ACC112 (cell line): ENCODE measurements around the gene RELN.

Experiments
- H2AFZ ChIP-seq: fragments of 200-600 bp; sonication (generic); one replicate; pipeline ENCODE4 v1.6.0; 2017; ENCODE audit warnings: antibody characterized with exemption, low read length; ENCODE audit not compliant: unreplicated experiment
- H3K27ac ChIP-seq: fragments of 200-600 bp; sonication (generic); 2 replicates; pipeline ENCODE4 v1.5.1; 2014; ENCODE audit warnings: low read depth, mild to moderate bottlenecking, antibody characterized with exemption, low read length, moderate library complexity
- H3K27me3 ChIP-seq: fragments of 200-600 bp; sonication (generic); 2 replicates; pipeline ENCODE4 v1.6.1; 2014; ENCODE audit warnings: mild to moderate bottlenecking, antibody characterized with exemption, low read length, moderate library complexity, mixed read lengths; ENCODE audit not compliant: insufficient read depth
- H3K36me3 ChIP-seq: fragments of 200-600 bp; sonication (generic); 2 replicates; pipeline ENCODE4 v1.6.1; 2016; ENCODE audit warnings: mild to moderate bottlenecking, antibody characterized with exemption, low read length, moderate library complexity, mixed read lengths; ENCODE audit not compliant: insufficient read depth
- H3K4me1 ChIP-seq: fragments of 200-600 bp; sonication (generic); one replicate; pipeline ENCODE4 v1.6.1; 2016; ENCODE audit warnings: low read length, mixed read lengths; ENCODE audit not compliant: insufficient read depth, unreplicated experiment, control insufficient read depth
- H3K4me3 ChIP-seq: fragments of 200-600 bp; sonication (generic); 2 replicates; pipeline ENCODE4 v1.5.1; 2014; ENCODE audit warnings: mild to moderate bottlenecking, low read depth, low read length
- H3K79me2 ChIP-seq: fragments of 200-600 bp; sonication (generic); one replicate; pipeline ENCODE4 v1.6.0; 2016; ENCODE audit warnings: low read length; ENCODE audit not compliant: control insufficient read depth, unreplicated experiment, insufficient read depth

RELN gene

GRCh38 chr7:103613655-103614642 lies 375.5 kb downstream of the RELN start:
- H3K36me3 ChIP-seq: no peaks in the 10 kb centered on the region
- no peaks in the 10 kb centered on the region for H3K79me2 ChIP-seq
- H3K4me1 ChIP-seq: peaks cover 8% of the 10 kb centered on the region
- no peak overlapping the region for H3K4me3 ChIP-seq
- H2AFZ ChIP-seq: no peak overlapping the region
- no peaks in the 10 kb centered on the region for H3K27me3 ChIP-seq
- H3K27ac ChIP-seq: no peak overlapping the region

GRCh38 chr7:103609778-103610177 lies 379.7 kb downstream of the RELN start:
- H3K4me3 ChIP-seq: 0 out of 2 replicates have a peak overlapping the region, but pooled peaks have one; percentile 14
- H2AFZ ChIP-seq: peak overlapping the region; percentile 90
- no peaks in the 10 kb centered on the region for H3K36me3 ChIP-seq
- no peak overlapping the region for H3K27ac ChIP-seq
- H3K79me2 ChIP-seq: no peaks in the 10 kb centered on the region
- peaks cover 8% of the 10 kb centered on the region for H3K4me1 ChIP-seq
- H3K27me3 ChIP-seq: no peaks in the 10 kb centered on the region

DNA sequence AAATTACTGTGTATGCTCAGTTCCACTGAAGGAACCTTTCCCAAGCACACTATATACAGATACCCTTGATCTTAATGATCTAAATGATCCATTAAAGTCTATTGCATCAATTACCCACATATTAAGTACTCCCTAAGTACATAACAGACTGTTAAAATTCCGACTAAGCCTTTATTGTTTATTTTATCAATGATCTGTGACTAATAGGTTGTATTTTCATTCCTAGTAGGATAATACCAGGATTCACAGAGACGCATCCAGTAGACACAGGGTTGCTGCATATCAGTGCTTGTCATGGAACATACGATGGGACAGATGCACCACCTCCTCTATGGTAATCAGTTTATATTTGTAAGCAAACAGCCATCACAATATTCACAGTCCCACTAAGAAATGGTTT lies 383.8 kb downstream of the RELN start:
- Histone ChIP-seq H3K27me3 (no peaks in the 10 kb centered on the region), H3K4me1 (peaks cover 8% of the 10 kb centered on the region), H2AFZ (no peak overlapping the region), H3K27ac (no peak overlapping the region), H3K4me3 (no peak overlapping the region), H3K36me3 (no peaks in the 10 kb centered on the region), H3K79me2 (no peaks in the 10 kb centered on the region)

DNA sequence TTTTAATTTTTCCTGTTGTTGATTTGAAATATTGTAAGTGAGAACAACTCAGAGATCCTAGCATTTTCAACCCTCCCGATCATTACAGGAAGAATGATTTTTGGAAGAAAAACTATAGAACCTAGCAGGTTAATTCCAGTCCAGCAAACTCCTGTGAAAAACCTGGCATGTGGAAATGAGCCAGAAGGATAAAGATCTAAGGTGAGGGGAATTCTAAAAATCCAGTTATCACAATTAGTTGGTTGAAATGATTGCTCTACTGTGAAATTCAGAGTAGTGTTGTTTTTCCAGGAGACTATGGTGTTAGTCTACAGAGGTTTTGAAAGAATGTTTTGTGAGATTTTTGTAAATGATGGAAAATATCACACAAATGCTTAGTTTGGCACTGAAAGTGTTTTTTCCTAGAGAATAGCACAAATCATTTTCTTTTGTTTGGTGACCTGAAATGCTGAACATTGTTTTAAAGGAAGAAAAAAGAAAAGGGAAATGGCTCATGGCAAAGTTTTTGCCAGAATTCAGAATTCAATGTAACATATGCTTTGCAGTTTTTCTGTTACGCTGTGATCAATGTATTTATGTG lies 391.0 kb downstream of the RELN start:
- H3K4me3 ChIP-seq: no peak overlapping the region
- no peak overlapping the region for H3K27ac ChIP-seq
- no peaks in the 10 kb centered on the region for H3K79me2 ChIP-seq
- H3K27me3 ChIP-seq: no peaks in the 10 kb centered on the region
- no peak overlapping the region for H2AFZ ChIP-seq
- H3K36me3 ChIP-seq: no peaks in the 10 kb centered on the region
- H3K4me1 ChIP-seq: peaks cover 11% of the 10 kb centered on the region

GRCh38 chr7:103597606-103598005 lies 391.9 kb downstream of the RELN start:
- Histone ChIP-seq H3K36me3 (no peaks in the 10 kb centered on the region), H2AFZ (no peak overlapping the region), H3K4me1 (peaks cover 13% of the 10 kb centered on the region), H3K27me3 (no peaks in the 10 kb centered on the region), H3K27ac (no peak overlapping the region), H3K79me2 (no peaks in the 10 kb centered on the region), H3K4me3 (no peak overlapping the region)

GRCh38 chr7:103594186-103594585 lies 395.3 kb downstream of the RELN start:
- H3K4me3 ChIP-seq: peak overlapping the region; percentile 31; the same call in 1 of the 2 replicates
- H3K36me3 ChIP-seq: no peaks in the 10 kb centered on the region
- H2AFZ ChIP-seq: no peak overlapping the region
- H3K27ac ChIP-seq: no peak overlapping the region
- H3K79me2 ChIP-seq: no peaks in the 10 kb centered on the region
- H3K4me1 ChIP-seq: peaks cover 13% of the 10 kb centered on the region
- no peaks in the 10 kb centered on the region for H3K27me3 ChIP-seq

DNA sequence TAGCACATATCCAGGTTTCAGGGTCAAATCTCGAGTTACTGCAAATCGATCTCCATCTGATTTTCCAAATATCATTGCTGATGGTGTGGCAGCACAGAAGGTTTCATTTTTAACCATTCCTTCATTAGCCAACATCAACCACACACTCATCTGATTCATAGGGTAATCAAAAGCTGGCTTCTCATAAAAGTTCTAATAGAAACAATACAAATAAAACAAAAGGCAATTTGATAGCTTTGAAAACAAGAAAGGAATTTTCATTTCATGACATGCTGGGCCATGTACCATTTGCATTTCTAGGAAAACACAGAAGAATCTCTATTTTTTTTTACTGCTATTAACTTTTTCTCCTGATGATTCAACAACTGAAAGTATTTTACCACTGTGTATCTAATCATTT lies 395.8 kb downstream of the RELN start:
- Histone ChIP-seq H3K4me1 (peaks cover 13% of the 10 kb centered on the region), H3K79me2 (no peaks in the 10 kb centered on the region), H3K36me3 (no peaks in the 10 kb centered on the region), H3K4me3 (peak overlapping the region; percentile 31; the same call in 1 of the 2 replicates), H2AFZ (peak overlapping the region; percentile 11), H3K27me3 (no peaks in the 10 kb centered on the region), H3K27ac (no peak overlapping the region)

DNA sequence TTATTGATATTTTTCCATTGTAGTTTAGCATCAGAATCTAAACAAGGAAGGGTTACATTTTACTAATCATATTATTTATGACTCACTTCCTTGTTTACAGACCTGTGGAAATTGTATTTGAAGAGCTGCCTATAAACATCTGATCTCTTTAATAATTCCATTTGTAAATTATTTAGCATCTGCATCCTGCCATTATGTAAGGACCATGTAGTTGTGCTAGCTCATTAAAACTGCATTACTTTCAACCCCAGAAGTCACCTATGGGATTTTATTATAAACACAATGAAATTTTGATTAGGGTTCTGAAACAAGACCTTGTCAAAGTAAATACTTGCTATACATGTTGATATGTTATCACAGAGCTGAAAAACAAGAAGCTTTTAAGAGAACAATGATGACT lies 396.6 kb downstream of the RELN start:
- Histone ChIP-seq H3K36me3 (no peaks in the 10 kb centered on the region), H3K27ac (no peak overlapping the region), H3K79me2 (no peaks in the 10 kb centered on the region), H2AFZ (no peak overlapping the region), H3K27me3 (no peaks in the 10 kb centered on the region), H3K4me3 (no peak overlapping the region), H3K4me1 (peaks cover 13% of the 10 kb centered on the region)

GRCh38 chr7:103592187-103592586 lies 397.3 kb downstream of the RELN start:
- no peak overlapping the region for H3K4me3 ChIP-seq
- no peak overlapping the region for H3K27ac ChIP-seq
- H3K79me2 ChIP-seq: no peaks in the 10 kb centered on the region
- H3K27me3 ChIP-seq: no peaks in the 10 kb centered on the region
- peaks cover 14% of the 10 kb centered on the region for H3K4me1 ChIP-seq
- H3K36me3 ChIP-seq: no peaks in the 10 kb centered on the region
- H2AFZ ChIP-seq: no peak overlapping the region

DNA sequence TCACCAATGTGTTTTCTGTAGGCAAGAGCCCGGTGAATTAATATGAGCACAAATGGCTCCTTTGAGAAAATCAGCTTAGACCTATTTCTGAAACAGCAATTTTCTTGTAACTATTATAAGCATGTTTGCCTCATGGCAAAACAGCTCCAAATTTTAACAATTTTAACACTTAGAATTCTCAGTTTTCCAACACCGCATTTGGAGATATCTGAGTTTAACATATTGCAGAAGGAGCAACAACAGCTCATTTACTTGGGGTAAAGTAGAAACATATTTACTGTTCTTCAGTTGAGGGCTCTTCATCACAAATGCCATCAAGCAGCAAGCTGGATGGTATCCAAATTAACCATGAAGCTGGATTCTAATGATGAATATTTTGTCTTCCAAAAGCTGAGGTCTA lies 409.4 kb downstream of the RELN start:
- Histone ChIP-seq H3K36me3 (no peaks in the 10 kb centered on the region), H2AFZ (no peak overlapping the region), H3K27me3 (no peaks in the 10 kb centered on the region), H3K27ac (no peak overlapping the region), H3K4me1 (no peaks in the 10 kb centered on the region), H3K4me3 (no peak overlapping the region), H3K79me2 (no peaks in the 10 kb centered on the region)

DNA sequence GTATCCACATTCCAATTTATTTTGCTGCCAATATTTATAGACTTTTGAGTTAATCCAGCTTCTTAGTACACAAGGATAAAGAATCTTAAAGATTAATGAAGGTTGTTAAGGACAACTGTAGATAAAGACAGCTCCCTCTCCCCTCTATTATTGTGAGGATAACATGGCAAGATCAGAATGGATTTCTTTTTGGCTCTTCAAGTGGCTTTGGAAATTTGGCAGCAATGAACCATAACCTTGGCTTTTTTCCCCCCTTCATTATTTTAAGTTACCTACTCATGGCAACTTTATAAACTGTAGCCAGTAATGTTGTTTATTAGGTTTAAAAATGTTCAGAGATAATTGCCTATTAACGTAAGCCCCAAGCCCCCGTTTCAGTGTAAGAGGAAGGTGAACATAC lies 412.4 kb downstream of the RELN start:
- H3K27ac ChIP-seq: no peak overlapping the region
- no peak overlapping the region for H3K4me3 ChIP-seq
- H3K36me3 ChIP-seq: no peaks in the 10 kb centered on the region
- no peak overlapping the region for H2AFZ ChIP-seq
- H3K27me3 ChIP-seq: no peaks in the 10 kb centered on the region
- H3K4me1 ChIP-seq: no peaks in the 10 kb centered on the region
- H3K79me2 ChIP-seq: no peaks in the 10 kb centered on the region
